ENCODE data around the gene POLA2.

DNA sequence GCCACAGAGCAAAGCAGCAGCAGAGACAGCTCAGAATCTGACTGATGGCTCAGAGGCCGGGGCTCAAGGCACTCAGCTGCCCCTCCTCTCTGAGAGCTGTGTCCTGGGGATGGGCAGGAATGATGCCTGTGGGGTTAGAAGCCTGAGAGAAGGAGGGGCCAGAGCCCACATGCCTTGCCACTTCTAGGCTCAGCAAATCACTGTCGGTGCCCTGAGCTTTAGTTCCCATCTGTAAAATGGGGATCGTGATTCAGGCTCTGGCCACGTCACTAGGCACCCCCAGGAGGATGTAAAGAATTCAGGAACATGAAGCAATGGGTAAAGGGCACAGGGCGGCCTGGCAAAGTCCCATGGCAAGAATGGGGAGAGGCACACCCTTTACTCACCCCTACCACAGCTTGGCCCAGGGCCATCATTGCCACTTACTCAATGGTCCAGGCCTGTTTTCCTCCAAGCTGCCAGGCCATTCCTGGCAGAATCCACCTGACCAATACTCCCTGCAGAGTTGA, 49.5 kb downstream of the POLA2 start:
- TF ChIP-seq ARNTL (CRISPR knock-in tag; IDR thresholded peaks at IDR 0.05; ENCODE audit: borderline replicate concordance, low read depth) (no peak), ZNF70 (CRISPR knock-in tag; IDR thresholded peaks at IDR 0.05) (no peak), ZC3H10 (CRISPR knock-in tag; IDR thresholded peaks at IDR 0.05) (no peak), ZNF8 (CRISPR knock-in tag; IDR thresholded peaks at IDR 0.05) (no peak), RARB (CRISPR knock-in tag; IDR thresholded peaks at IDR 0.05) (no peak)
- TF ChIP-seq, protein P1, sequence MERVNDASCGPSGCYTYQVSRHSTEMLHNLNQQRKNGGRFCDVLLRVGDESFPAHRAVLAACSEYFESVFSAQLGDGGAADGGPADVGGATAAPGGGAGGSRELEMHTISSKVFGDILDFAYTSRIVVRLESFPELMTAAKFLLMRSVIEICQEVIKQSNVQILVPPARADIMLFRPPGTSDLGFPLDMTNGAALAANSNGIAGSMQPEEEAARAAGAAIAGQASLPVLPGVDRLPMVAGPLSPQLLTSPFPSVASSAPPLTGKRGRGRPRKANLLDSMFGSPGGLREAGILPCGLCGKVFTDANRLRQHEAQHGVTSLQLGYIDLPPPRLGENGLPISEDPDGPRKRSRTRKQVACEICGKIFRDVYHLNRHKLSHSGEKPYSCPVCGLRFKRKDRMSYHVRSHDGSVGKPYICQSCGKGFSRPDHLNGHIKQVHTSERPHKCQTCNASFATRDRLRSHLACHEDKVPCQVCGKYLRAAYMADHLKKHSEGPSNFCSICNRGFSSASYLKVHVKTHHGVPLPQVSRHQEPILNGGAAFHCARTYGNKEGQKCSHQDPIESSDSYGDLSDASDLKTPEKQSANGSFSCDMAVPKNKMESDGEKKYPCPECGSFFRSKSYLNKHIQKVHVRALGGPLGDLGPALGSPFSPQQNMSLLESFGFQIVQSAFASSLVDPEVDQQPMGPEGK (CRISPR knock-in tag; IDR thresholded peaks at IDR 0.05; ENCODE audit: borderline replicate concordance) = no peak

Measured in SK-N-SH treated with all-trans-retinoic acid at 6 μM for 48 hours (cell line).